GM21786 (cell line): Measurements from ENCODE around the gene PTPN22.

Source experiments
- ATAC-seq: cut with Tn5 transposase; IDR thresholded peaks from one replicate; pipeline ENCODE4 v1.9.1; 2021; ENCODE audit not compliant: unreplicated experiment

PTPN22 gene

DNA sequence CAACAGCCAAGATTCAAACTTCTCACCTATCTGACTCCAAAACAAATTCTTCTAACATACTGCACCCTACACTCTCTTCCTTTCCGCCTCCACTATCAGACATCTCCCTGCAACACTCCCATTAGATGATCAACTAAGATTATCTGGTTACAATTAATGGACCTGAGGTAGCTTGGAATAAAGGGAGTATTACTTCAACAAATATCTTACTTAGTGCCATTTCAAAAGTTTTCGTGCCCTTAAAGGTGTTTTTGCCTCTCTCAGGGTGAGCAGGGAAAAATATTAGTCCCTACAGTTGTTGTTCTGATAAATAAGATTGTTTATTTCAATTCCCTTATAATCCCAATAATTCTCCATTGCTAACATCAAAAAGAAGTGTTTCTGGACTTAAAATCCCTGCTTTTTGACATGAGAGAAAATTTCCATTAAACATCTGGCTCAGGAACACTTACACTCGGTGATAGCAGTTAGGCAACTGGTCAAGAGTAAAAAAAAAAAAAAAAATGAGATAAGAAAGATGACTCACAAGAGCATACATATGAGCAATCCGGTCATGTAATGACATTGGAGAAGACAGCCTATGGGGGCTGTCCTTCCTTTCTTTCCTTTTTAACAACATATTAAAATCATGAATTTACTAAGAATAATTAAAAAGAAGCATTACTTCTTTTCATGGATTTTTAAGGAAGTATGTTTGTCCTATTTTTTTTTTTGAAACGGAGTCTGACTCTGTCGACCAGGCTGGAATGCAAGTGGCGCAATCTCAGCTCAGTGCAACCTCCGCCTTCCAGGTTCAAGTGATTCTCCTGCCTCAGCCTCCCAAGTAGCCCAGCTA, 66.9 kb downstream of the PTPN22 start:
- ATAC-seq: no peak

DNA sequence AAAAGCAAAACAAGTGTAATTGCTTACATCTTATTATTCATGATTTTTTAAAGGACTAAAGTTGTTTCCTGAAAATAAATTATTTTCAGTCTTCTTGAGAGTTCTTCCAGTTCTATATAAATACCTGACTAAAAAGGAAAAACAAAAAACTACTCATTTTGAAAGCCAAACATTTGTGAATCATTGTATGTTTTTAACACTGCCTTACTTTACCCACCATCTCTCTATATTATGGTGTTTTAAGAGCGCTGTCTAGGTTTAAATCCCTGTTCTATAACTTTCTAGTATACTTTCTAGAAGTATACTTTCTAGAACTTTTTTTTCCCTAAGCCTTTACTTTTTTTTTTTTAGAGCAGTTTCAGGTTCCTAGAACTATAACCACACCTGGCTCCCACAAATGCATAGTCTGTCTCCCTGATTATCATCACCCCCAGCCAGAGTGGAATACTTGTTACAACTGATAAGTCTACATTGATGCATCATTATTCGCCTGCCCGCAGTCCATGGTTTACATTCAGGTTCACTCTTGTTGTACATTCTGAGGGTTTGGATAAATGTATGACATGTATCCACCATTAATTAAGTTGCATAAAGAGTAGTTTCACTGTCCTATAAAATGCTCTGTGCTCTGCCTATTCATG, 69.0 kb downstream of the PTPN22 start:
- no peak for ATAC-seq

DNA sequence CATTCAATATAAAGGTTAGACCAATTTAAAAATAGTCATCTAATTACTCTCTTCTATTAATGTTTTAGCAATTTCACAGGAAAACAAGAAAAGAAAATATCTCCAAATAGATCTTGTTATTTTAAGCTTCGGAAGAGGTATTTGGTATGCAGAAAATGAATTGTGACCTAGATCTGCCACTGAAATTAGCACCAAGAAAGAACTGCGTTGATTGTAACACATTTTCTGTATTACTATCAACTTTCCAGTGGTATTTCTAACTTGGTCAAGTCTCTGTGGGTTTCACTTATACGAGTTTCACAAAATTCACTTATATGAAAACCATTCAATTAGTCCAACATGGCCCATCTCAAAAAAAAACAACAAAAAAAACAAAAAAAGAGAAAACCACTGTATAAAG, 71.0 kb downstream of the PTPN22 start:
- ATAC-seq: no peak

DNA sequence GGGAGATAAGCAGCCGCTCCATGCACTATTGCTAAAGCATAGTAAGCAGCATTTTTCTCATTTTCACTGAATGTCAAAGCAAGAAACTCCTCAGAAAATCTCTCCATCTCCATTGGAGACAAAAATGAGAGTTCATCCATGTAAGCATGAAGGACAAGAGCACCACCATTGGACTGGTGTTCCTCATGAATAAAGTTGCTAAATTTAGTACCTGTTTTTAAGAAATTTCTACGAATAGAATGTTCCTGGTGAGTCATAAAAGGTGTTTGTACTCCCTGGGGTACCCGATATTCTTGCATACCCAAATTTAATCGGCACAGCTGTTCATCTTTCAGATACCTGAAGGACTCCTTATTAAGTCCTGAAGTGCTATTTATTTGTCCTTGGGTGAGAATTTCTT, 74.0 kb downstream of the PTPN22 start:
- ATAC-seq: no peak

DNA sequence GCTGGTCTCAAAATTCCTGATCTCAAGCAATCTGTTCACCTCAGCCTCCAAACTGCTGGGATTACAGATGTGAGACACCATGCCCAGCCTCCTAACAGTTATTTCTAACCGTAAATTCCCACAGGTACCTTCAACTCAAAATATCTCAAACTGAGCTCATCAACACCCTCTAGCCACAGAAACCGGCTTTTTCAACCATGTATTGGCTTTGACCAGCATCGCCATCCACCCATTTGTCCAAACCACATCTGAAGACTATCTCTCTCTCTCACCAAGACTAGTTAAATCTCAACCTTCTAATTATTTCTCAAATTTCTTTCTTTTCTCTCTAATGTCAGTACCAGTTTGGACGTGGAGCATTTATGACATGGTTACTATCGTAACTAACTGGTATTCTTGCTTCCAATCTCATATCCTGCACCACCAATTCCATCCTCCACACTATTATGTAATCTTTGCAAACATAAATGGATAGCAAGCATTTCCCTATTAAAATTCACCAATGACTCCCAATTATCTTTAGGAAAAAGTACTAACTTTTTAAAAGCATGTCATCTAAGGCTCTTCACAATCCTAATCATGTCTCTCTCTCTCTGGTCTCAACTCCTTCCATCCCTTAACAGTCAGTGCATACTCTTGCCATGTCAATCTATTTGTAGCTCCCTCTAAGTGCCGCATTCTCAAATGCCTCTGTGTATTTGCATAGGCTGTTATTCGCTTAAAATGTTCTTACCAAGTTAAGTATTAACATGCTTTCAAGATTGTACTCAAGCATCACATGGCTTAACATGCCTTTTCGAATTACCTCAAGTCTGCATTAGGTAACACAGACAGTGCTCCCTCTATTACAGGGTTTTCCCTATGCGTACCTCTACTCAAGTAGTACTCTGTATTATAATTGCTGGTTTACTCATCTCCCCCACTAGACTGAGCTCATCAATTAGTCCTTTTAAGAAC, 77.4 kb downstream of the PTPN22 start:
- ATAC-seq: no peak

DNA sequence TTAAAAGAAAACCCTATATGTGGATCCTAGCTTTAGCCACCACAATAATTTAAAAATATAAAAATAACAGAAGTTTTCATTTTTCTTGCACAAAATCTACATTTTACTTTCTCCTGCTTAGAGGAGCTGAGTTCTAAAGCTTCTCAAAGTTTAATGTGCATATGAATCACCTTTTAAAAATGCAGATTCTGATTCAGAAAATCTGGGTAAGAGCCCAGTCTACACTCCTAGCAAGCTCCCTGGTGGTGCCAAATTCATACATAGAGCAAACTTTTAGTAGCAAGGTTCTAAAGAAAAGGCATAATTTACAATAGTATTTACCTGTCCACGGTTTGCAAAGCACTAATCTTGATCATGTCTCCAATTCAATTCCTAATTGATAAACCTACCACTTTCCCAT, 78.5 kb downstream of the PTPN22 start:
- ATAC-seq: no peak

DNA sequence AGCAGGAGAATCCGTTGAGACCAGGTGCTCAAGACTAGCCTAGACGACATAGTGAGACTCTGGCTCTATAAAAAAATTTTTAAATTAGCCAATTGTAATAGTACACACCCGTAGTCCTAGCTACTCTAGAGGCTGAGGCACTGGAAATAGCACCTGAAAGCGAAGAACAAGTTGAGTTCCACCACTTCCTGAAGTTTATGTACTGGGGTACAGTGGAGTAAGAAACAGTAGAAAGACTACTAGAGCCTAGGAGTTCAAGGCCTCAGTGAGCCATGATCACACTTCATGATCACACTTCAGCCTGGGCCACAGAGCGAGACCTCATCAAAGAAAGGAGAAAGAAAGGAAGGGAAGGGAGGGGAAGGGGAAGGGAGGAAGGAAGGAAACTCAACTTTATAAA, 79.0 kb downstream of the PTPN22 start:
- peak; percentile 79 for ATAC-seq

DNA sequence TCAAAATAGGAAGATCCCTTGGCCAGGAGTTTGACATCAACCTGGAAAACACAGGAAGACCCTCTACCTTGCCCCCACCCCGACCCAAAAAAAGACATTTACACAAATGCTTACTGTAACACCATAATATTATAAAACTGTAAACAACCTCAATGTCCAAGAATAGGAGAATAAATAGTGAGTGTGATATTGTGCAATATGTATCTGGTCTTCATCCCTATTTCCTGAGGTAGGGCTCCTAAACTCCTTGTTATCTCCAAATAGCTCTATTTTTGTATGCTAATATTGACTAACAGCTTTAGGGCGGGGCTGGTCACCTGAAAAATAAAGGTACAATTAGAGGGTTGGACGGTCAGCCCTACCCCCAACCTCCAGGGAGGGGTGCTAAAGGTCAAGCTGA, 82.7 kb downstream of the PTPN22 start:
- ATAC-seq: no peak

DNA sequence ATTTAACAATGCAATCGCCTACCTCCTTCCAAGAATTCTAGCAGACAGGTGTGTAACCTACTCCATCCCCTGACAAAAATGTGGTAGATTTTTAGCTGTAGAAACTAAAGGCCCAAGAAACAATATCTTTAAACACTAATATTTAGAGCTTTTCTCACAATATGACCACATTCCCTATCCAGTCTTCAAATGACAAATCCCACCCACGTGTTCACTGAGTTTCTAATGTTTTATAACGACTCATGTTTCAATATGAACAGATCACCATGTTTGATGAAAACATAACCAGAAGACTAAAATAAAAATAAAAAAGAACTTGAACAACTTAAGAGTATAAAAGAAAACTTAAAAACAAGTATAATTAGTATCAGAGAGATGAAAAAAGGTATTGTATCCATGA, 83.8 kb downstream of the PTPN22 start:
- no peak for ATAC-seq

DNA sequence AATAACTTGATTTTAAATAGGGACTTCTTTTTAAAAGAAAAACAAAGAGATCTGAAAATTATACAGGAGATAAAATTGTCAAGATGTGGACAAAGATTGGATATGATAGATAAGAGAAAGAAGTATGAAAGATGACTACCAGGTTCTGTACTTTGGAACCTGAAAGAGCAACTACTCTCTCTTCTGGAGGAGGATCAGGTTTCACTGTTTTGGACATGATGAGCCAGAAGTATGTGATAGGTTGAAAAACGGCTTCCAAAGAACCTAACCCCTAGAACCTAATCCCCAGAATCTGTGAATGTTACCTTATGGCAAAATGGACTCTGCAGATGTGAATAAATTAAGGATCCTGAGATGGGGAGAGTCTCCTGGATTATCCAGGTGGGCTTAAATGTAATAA, 85.4 kb downstream of the PTPN22 start:
- no peak for ATAC-seq

DNA sequence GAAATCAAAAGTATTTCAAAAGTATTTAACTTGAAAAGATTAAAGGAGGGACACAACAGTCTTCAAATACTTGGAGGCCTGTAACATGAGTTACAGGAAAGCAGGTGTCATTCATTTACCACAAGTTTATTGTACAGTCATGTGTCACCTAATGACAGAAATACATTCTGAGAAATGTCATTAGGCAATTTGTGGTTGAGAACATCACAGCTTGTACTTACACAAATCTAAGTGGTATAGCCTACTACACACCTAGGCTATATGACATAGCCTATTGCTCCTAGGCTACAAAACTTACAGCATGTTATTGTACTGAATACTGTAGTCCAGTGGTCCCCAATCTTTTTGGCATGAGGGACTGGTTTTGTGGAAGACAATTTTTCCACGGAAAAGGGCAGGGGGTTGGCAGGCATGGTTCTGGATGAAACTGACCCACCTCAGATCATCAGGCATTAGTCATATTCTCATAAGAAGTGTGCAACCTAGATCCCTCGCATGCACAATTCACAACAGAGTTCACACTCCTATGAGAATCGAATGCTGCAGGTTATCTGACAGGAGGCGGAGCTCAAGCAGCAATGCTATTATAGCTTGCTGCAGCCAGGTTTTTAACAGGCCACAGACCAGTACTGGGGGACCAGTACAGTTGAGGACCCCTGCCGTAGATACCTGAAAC, 87.3 kb downstream of the PTPN22 start:
- ATAC-seq: peak; percentile 72

DNA sequence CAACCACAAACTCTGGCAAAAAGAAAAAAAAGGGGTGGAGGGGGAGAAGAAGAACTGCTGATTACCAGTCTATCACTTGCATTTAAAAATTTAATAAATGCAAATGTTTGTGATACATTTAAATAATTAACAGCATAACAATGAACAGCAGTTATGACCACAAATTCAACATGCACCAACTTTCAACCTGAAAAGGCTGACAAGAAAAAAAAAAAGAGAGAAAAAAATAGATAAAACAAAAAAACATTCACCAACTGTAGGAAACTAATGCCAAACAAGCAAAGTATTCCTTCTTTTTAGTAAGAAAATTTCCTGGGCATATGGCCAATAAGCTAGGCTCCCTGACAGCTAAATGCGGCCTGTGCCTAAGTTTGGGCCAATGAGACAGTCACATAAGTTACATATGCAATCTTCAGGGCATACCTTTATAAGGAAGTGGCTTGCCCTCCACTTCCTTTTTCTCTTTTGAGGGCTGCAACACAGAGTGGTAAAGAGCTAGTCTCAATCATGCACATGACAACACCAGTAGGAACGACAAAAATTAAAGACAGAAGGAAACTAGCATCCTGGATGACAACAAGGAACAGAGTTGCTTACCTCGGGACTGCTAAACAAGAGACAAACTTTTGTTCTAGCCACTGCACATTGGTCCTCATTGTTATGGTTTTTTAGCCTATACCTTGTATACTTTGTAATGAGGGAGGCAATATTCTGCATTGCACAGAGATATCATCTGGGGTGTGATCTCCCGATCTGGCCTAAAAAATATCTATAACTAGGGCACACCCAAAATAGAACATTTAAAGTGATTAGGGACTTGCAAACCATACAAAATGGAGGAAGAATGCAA, 88.0 kb downstream of the PTPN22 start:
- ATAC-seq: peak; percentile 78

DNA sequence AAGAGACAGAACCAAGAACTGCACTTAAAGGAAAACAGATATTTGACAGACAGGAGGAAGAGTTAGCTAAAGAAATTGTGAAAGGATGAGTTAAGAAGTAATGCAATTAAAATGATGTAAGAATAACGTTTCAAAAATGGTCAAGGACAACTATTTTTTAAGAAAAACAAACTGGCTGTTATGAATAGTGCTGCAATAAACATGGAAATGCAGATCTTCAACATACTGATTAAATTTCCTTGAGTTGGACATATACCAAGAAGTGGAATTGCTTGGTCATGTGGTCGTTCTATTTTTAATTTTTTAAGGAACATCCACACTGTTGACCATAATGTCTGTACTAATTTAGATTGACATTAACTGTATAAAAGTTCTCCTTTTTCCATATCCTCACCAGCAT, 89.1 kb downstream of the PTPN22 start:
- ATAC-seq: no peak

DNA sequence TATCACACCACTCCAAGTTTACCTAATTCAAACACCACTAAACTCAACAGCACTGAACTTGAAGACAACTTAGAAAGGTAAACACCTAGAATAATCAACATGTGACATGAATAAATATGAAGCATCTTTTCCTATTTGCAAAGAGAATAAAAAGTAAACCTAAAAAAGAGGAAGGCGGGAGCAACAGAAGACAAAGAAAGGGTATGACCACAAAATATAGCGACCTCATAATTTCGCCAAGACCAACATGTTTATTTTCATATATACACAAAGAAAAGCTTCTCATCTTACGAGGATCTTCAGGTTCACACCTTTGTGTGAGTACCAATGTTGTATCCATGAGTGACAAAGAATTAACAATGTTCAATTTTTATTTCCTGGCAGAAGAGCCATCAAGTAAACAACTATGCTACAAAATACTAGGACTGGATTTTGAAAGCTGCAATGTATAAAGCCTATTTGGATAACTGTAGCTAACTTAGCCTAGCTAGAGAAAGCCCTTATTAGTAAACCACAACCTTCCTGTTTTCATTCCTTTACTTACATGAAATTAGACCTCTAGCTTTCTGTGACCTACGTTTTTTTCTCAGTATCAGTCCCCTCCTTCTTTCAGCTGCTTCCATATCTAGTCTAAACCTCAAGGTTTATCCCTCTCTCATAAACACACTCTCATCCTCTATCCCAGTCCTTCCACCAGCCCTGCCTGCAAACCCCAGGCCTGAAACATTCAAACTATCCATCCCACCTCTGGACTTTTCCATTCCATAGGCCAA, 91.0 kb downstream of the PTPN22 start:
- peak; percentile 31 for ATAC-seq

DNA sequence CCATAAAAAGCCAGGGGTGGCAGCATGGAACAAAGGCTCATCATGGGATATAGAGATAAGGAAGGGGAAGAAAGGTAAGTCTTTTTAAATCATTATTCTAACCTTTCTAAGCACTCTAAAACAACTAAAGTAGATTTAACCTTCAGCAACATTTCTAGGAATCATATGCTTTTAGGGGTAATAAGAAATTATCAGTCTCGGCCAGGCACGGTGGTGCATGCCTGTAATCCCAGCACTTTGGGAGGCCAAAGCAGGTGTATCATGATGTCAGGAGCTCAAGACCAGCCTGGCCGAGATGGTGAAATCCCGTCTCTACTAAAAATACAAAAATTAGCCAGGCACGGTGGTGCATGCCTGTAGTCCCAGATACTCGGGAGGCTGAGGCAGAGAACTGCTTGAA, 92.0 kb downstream of the PTPN22 start:
- ATAC-seq: no peak

DNA sequence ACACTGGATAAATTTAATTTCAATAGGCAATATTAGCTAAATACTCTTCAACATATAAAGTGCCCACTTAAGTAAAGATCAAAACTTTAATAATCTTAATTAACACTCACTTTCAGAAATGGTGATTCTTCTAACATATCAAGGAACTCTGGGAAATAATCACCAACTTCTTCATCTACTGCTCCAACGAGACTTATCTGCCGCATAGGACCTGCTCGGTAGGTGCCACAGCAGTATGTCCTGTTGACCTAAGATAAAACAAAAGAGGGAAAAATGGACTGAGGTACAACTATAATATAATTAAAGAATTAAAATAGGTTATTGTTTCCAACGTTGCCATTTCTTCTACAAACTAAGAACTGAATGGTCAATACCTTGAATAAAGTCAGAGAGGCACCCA, 94.0 kb downstream of the PTPN22 start:
- no peak for ATAC-seq

DNA sequence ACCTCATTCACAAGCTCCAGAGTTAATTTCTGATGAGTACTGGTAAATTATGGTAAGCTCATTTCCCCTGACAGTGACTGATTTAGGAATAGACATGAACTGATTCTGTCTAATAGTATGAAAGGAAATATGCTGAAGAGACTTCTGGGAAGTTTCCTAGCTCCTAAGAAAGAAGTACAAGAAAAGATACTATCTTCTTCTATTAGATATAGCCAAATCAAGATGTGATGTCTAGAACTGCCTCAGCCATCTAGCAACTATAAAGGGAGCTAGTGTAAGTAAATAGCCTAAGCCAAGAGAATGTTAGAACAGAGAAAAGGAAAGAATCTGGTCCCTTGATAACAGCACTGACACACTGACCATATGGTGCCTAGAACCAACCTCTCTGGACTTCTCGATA, 101.5 kb downstream of the PTPN22 start:
- no peak for ATAC-seq

DNA sequence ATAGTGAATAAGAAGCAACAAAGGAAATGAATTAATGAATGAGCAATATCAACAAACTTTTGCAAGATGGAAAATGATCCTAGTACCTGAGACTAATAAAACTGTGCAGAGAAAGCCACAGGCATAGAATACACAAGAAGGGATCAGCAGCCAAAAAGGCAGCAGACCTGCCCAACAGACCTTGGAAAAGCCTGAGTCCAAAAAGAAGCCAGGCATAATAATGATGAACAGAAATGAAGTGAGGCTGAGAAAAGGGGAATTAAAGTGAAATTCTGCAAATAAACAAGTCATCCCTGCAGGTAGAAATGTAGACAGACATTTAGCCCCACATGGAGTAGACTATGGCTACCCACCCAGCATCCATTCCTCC, 101.9 kb downstream of the PTPN22 start:
- ATAC-seq: no peak

DNA sequence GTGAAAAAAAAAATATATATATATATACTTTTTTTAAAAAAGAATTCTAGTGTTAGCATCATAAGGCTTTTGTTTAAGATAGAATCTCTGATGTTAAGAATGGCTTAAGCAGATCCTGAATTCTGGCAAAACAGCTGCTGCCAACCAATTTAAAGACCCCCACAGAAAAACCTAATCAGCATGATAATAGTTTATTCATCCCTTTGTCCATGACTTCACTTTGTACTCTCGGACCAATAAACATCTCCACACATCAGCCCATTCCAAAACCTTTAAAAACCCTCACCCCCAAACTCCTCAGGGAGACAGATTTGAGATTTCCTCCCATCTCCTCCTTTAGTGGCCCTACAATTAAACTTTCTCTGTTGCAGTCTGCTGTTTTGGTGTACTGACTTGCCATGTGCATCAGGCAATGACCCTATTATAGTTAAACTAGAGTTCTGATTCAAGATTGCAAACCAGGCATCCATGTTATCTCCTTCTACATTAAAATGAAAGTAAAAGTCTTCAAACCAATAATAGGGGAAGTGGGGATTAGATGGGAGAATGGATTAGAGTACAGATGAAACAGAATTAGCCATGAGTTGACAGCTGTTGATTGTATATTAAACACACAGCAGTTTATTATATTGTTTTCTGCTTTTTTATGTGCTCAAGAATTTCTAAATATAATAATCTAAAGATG, 102.5 kb downstream of the PTPN22 start:
- no peak for ATAC-seq
